NCI-H226 (cell line): ENCODE data around the gene PARP3.
A peak's percentile ranks its signal among the peaks of the same experiment; 100 is the strongest.

Experiments
- DNase-seq: peaks from one replicate; pipeline ENCODE4 v3.0.0-alpha.2; 2015

PARP3 gene

GRCh38 chr3:51968170-51968775, 26.1 kb downstream of the PARP3 start:
- DNase-seq: no peak

- no peak for DNase-seq
These were observed 26.9 kb downstream of the PARP3 start for GRCh38 chr3:51968883-51969678.

- no peak for DNase-seq
These were observed 27.7 kb downstream of the PARP3 start for GRCh38 chr3:51969841-51970240.

- peak; percentile 36 for DNase-seq
These were observed 28.6 kb downstream of the PARP3 start for GRCh38 chr3:51970606-51971300.

GRCh38 chr3:51971350-51971749, 29.2 kb downstream of the PARP3 start:
- no peak for DNase-seq

- no peak for DNase-seq
These were observed 32.3 kb downstream of the PARP3 start for GRCh38 chr3:51974277-51974962.

GRCh38 chr3:51974963-51975851, 33.0 kb downstream of the PARP3 start, which contains the start of gene ABHD14A:
ABHD14A (plus strand) TSS chr3:51975064; CDS start chr3:51975136, 72 bp downstream.
- DNase-seq: peak; percentile 57

- no peak for DNase-seq
These were observed 33.8 kb downstream of the PARP3 start for GRCh38 chr3:51975852-51976549.

- DNase-seq: no peak
These were observed 35.4 kb downstream of the PARP3 start for GRCh38 chr3:51977446-51978142.

- no peak for DNase-seq
These were observed 36.0 kb downstream of the PARP3 start for GRCh38 chr3:51978143-51978502.

GRCh38 chr3:51980253-51980652, 38.1 kb downstream of the PARP3 start:
- DNase-seq: no peak

- peak; percentile 39 for DNase-seq
These were observed 40.2 kb downstream of the PARP3 start for GRCh38 chr3:51982352-51982837.

- DNase-seq: peak; percentile 93
These were observed 40.8 kb downstream of the PARP3 start, which contains the start of gene ACY1 for GRCh38 chr3:51982838-51983577. ACY1 (plus strand) TSS chr3:51983535; CDS start chr3:51984065, 530 bp downstream.

- DNase-seq: no peak
These were observed 41.6 kb downstream of the PARP3 start for GRCh38 chr3:51983578-51984268.

GRCh38 chr3:51984269-51984647, 42.1 kb downstream of the PARP3 start:
- no peak for DNase-seq

- DNase-seq: no peak
These were observed 42.9 kb downstream of the PARP3 start for GRCh38 chr3:51985063-51985462.

- no peak for DNase-seq
These were observed 44.1 kb downstream of the PARP3 start for GRCh38 chr3:51986010-51986947.

- no peak for DNase-seq
These were observed 45.4 kb downstream of the PARP3 start for GRCh38 chr3:51987568-51987967.
